ENCODE measurements around the gene HSF5. TPM values are rescaled to one million over a fixed set of nuclear protein-coding genes. Genes with fewer than 3 reads are reported as not detected.

Gene HSF5
- total and polyA plus RNA-seq, 2 of the 13 experiments (the other 11 are each of a cell fraction or from before 2014, with no cell fraction given) = not detected

GRCh38 chr17:58394534-58395223 lies 93.5 kb downstream of the HSF5 start (continued):
- TF ChIP-seq MXD3 (CRISPR knock-in tag; IDR thresholded peaks at IDR 0.05) = no peak
- TF ChIP-seq TCF7L2 (IDR thresholded peaks at IDR 0.05; ENCODE audit: low read depth, low read length) = peak; percentile 83
- peak; percentile 63 for TF ChIP-seq IRF2 (CRISPR knock-in tag; IDR thresholded peaks at IDR 0.05)
- no peak for TF ChIP-seq ZNF224 (CRISPR knock-in tag; IDR thresholded peaks at IDR 0.05)
- TF ChIP-seq MED1 (CRISPR knock-in tag; IDR thresholded peaks at IDR 0.05) = peak; percentile 81
- no peak for TF ChIP-seq ZNF790 (CRISPR knock-in tag; IDR thresholded peaks at IDR 0.05; ENCODE audit: borderline replicate concordance)
- TF ChIP-seq RERE (CRISPR knock-in tag; IDR thresholded peaks at IDR 0.05; ENCODE audit: low read depth) = peak; percentile 42; the same call in 1 of the 2 replicates
- no peak for TF ChIP-seq ZNF441 (CRISPR knock-in tag; IDR thresholded peaks at IDR 0.05; ENCODE audit: borderline replicate concordance)
- TF ChIP-seq TBX2 (CRISPR knock-in tag; IDR thresholded peaks at IDR 0.05; ENCODE audit: borderline replicate concordance) = peak; percentile 72
- TF ChIP-seq, protein P1, sequence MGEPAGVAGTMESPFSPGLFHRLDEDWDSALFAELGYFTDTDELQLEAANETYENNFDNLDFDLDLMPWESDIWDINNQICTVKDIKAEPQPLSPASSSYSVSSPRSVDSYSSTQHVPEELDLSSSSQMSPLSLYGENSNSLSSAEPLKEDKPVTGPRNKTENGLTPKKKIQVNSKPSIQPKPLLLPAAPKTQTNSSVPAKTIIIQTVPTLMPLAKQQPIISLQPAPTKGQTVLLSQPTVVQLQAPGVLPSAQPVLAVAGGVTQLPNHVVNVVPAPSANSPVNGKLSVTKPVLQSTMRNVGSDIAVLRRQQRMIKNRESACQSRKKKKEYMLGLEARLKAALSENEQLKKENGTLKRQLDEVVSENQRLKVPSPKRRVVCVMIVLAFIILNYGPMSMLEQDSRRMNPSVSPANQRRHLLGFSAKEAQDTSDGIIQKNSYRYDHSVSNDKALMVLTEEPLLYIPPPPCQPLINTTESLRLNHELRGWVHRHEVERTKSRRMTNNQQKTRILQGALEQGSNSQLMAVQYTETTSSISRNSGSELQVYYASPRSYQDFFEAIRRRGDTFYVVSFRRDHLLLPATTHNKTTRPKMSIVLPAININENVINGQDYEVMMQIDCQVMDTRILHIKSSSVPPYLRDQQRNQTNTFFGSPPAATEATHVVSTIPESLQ (CRISPR knock-in tag; conservative IDR thresholded peaks at IDR 0.05) = peak; percentile 29; the same call in 1 of the 2 replicates
- TF ChIP-seq ZNF329 (CRISPR knock-in tag; IDR thresholded peaks at IDR 0.05; ENCODE audit: low read depth) = no peak
- TF ChIP-seq ZNF761 (CRISPR knock-in tag; conservative IDR thresholded peaks at IDR 0.05) = peak; percentile 74; the same call in 1 of the 2 replicates
- TF ChIP-seq, protein P2, sequence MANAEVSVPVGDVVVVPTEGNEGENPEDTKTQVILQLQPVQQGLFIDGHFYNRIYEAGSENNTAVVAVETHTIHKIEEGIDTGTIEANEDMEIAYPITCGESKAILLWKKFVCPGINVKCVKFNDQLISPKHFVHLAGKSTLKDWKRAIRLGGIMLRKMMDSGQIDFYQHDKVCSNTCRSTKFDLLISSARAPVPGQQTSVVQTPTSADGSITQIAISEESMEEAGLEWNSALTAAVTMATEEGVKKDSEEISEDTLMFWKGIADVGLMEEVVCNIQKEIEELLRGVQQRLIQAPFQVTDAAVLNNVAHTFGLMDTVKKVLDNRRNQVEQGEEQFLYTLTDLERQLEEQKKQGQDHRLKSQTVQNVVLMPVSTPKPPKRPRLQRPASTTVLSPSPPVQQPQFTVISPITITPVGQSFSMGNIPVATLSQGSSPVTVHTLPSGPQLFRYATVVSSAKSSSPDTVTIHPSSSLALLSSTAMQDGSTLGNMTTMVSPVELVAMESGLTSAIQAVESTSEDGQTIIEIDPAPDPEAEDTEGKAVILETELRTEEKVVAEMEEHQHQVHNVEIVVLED (CRISPR knock-in tag; IDR thresholded peaks at IDR 0.05; ENCODE audit: borderline replicate concordance) = peak; percentile 19; the same call in 1 of the 2 replicates
- peak; percentile 43; the same call in 1 of the 2 replicates for TF ChIP-seq PPARG (CRISPR knock-in tag; conservative IDR thresholded peaks at IDR 0.05)
- peak; percentile 56; the same call in 1 of the 2 replicates for TF ChIP-seq TARDBP (CRISPR knock-in tag; IDR thresholded peaks at IDR 0.05)
- TF ChIP-seq ZBTB7B (CRISPR knock-in tag; IDR thresholded peaks at IDR 0.05) = peak; percentile 83
- TF ChIP-seq AGO1 (IDR thresholded peaks at IDR 0.05; ENCODE audit: low read depth, low read length, poor library complexity, severe bottlenecking) = no peak
- TF ChIP-seq ZSCAN25 (CRISPR knock-in tag; IDR thresholded peaks at IDR 0.05) = 0 out of 2 replicates have a peak, but pooled peaks have one; percentile 39
- peak; percentile 49; the same call in 1 of the 2 replicates for TF ChIP-seq GATAD1 (CRISPR knock-in tag; IDR thresholded peaks at IDR 0.05)
- peak; percentile 56; the same call in 1 of the 2 replicates for TF ChIP-seq TAF1 (CRISPR knock-in tag; IDR thresholded peaks at IDR 0.05)

Measured in HepG2 (cell line).